DND-41 (cell line): ENCODE measurements around the gene PPARA.

ENCODE experiments used
- CTCF ChIP-seq: IDR thresholded peaks from 2 replicates; pipeline ENCODE4 v1.5.1; 2012; ENCODE audit warnings: borderline replicate concordance, low read length, moderate library complexity, mild to moderate bottlenecking; ENCODE audit not compliant: poor library complexity, severe bottlenecking; ENCODE audit errors: extremely low read depth
- EZH2 ChIP-seq: IDR thresholded peaks from 3 replicates; pipeline ENCODE4 v1.6.1; 2012; ENCODE audit warnings: borderline replicate concordance, low read depth, mild to moderate bottlenecking, moderate library complexity, low read length, inconsistent platforms; ENCODE audit not compliant: severe bottlenecking

DNA sequence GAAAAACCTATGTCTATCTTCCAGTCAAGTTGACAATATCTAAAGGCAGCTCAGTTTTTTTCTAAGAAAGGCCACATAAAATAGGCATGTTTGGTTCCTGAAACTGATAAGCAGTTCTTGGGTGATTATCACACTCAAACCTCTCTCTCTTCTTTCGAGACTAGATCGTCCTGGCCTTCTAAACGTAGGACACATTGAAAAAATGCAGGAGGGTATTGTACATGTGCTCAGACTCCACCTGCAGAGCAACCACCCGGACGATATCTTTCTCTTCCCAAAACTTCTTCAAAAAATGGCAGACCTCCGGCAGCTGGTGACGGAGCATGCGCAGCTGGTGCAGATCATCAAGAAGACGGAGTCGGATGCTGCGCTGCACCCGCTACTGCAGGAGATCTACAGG lies 84.6 kb downstream of the PPARA start:
- TF ChIP-seq CTCF = no peak
- no peak for TF ChIP-seq EZH2
